Stimulated activated CD4-positive, alpha-beta T cell treated with anti-CD3 and anti-CD28 coated beads, Interleukin-12 subunit alpha, Interleukin-12 subunit beta, amount 100 ng/mL, for 4 hours (primary cell): ENCODE data around the gene PRM1.

Experiments
- DNase-seq: peaks from one replicate; pipeline ENCODE4 v3.0.0-alpha.2; 2020

Gene PRM1

DNA sequence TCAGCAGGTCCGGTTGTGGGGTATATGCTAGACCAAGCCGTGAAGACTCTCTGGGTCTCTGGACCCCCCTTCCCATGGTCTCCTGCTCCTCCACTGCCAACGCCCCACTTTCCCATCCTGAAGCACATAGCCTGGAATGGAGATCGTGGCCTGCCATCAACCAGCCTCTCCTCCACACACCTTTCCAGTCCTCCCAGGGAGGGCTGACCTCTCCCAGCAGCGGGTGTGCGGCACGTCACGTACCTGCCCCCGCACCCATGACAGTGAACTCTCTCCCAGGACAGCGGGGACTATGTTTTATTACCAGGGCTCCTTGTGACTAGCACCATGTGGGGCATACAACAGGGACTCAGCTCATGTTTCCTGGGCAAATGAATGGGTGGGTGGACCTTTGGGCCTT lies 9.5 kb downstream of the PRM1 start:
- DNase-seq, result no peak

DNA sequence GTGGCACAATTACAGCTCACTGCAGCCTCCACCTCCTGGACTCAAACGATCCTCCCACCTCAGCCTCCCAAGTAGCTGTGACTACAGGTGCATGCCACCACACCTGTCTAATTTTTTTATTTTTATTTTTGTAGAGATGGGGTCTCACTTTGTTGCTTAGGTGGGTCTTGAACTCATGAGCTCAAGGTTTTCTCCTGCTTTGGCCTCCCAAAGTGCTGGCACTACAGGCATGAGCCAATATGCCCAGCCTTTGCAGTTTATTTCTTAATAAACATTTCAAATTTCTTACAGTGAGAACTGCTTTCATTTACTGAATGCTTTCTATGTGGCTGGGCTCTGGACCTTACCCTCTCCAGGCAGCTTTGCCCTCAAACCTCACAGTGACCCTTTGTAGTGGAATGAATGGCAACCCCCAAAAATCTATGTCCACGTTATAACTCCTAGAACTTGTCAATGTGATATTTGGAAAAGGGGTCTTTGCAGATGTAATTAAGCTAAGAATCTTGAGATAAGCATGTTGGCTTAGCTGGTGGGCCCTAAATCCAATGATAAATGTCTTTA lies 10.4 kb downstream of the PRM1 start:
- no peak for DNase-seq

DNA sequence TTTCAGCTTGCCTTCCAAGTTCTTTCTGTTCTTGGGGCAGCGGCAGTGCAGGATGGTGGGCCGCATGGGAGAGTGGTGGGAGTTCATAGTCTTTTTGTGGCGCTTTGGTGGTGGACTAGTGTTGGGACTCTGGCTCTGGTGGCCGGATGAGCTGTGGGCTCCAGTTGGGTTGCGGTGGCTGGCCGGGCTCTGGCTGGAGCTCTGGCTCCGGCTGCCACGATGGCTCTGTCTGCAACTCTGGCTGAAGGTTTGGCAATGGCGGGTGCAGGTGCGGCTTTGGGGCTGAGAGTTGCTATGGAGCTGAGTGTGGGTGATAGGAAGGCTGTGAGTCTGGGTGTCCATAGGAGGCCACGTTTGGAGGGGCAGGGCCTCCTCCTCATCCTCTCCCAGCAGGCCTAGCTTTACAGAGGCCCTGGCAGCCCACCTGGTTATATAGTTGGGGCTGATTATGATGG lies 12.2 kb downstream of the PRM1 start, which contains the start of gene TNP2:
Gene TNP2, minus strand, starts transcription at position 405 of the 455 bp plus-strand sequence. Its CDS starts 63 bp downstream, at position 342.
- DNase-seq, result no peak

DNA sequence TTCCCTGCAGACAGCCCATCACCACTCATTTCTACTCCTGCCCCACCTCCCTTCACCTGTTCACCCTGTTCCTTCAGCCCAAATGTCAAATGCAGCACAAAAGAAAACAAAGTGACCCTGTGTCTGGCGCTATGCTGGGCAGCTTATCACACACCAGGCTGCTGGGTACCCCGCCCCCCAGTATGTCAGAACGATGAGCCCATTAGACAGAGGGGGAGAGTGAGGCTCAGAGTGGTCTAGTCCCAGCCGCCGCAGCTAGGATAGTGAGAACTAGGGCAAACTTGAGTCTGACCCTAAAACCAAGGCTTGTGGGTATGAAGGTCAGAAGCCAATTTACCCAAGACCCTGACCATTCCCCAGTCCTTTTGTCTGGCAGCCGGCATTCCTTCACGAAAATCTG lies 16.0 kb downstream of the PRM1 start:
- no peak for DNase-seq

DNA sequence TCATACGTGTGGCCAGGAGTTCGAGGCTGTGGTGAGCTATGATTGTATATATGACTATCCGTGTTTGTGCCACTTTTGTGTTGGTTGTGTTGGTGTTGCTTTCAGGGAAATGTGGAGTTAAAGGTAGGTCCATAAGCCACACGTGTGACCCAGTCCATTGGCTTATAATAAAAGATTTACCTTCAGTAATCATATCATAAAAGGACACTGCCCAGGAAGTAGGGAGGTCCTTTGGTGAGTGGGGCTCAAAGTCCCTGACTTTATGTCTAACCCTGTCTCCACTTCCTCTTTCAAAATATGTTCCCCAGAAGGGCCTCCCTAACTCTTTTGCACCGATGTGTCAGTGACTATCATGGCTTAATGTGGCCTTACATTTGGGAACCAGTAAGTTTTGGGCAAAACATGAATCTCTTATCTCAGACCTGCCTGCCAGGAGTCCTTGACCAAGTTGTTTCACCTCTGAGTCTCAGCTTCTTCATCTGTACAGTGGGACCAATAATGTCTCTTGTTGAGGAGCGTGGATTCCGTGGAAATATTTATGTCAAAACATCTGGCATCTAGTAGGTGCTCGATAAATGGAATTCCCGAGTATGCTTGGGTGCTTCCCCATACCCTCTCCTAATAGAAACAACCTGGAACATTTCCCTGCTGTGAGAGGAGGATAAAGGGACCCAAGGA lies 16.8 kb downstream of the PRM1 start:
- no peak for DNase-seq

DNA sequence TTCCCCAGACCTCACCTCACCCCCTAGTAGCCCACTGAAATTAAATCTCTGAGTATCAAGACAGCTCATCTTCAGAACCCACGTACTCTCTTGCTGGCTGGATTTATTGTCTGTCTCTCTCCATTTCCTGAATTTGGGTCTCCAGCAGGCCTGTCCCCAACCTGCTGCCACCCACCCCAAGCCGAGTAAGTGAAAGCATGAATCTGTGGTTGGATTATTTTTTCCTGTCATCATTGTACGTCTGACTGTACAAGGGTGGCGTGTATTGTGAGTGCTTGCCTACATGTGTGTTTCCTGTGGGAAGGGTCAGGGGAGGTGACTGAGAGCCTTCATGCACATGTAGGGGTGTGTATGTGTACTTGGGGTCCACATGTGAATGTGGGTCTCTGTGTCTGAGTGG lies 17.4 kb downstream of the PRM1 start:
- peak; percentile 54 for DNase-seq

DNA sequence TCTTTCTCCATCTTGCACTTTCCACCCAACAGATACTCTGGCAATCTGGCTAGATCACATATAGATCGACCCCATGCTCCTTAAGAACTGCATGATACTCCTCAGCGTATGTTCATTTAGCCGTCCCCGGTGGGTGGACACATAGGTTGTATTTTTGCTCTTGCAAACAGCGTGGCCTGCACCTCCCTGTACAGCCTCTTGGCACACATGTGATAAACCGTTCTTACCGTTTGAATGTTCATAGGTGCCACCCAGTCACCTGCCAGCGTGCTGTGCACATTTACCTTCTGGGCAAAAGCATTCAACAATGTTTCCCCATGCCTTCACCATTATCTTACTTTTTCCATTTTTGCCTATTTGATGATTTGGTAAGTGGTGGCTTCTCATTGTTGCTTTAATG lies 18.2 kb downstream of the PRM1 start:
- no peak for DNase-seq

DNA sequence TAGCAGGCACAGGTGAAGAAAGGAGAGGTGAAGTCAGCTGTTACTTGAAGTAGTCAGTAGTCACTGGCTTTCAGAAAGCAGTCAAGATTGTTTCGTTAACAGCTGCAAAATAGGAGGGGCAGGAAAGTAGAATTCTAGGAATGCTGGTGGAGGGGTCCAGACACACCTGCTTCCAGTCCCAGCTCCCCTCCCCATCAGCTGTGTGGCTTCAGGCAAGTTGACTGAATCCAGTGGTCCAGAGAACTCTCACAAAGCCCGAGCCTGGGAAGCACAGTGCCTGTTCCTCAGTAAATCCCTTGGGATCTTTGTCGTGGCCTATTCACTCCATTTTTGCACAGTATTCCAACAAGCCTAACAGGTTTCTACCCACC lies 20.5 kb downstream of the PRM1 start:
- no peak for DNase-seq

DNA sequence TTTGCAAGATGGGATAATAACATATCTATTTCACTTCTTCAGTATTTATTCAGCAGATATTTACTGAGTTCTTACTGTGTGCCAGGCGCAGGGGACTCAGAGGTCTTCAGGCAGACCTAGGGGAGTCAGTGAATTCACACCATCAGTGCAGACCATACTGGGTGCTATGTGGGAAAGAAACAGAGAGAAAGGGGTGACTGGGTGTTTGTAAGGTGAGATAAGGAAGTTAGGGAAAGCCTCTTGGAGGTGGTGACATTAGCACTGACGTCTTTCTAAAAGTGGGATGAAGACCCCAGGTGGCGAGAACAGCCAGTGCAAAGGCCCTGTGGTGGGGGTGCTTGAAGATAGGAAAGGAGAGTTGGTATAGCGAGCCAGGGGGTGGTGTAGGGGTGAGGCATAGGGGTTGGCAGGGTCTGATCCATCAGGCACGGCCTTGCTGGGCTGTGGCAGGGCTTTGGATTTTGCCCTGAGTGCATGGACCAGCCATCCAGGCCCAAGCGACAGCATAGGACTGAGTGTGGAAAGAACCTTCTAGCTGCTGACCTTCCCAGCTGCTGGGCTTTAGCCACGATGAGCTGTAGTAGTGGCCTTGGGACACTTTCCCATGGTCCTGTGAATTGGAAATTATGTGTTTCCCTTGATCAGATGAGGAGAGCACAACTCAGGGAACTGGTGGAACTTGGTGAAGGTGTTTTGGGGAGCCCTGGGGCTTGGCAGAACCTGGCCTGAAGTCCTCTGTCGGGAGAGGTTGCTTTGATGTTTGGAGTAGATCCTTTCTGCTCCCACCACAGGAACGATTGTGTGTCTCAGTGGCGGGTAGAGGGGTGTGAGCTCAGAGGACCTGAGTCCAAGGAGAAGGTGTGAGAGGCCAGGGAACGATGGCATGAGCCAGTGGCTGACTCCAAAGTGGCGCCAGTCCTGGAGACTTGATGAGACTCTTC lies 21.2 kb downstream of the PRM1 start:
- no peak for DNase-seq

DNA sequence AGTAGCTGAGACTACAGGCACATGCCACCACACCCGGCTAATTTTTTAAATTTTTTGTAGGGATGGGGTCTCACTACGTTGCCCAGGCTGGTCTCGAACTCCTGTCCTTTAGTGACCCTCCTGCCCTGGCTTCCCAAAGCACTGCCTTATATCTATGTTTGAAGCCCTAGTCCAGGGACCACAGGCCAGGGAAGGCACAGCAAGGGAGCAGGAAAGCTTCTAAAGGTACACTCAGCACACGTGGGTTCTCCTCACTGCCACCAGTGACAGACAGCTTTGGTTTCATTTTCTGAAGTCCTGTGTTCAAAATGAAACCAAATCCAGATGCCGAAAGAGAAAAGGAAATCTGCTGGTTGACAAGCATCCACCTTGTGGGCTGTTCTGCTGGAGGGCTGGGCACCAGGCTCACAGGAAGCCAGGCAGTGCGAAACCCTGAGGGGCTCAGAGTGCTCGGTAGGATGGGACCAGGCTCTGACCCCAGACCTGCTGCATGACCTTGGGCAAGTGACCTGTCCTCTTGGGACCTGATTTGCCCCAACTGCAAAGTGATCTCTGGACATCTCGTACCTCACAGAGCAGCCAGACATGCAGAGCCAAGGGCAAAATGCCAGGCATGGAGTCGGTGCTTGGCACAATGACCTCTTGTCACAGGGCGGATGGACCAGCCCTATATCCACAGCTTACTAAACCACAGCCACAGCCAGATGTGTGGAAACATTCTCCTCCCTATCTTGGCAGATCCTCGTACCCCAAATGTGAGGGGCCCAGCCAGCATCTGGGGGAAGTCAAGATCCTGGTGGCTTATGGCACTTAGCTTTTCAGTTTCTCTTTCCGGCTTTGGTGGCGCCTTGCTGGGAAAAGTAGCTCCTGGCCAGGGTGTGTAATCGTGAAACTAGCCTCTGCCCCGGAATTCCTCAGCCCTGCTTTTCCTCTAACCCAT lies 22.3 kb downstream of the PRM1 start:
- DNase-seq, result no peak

DNA sequence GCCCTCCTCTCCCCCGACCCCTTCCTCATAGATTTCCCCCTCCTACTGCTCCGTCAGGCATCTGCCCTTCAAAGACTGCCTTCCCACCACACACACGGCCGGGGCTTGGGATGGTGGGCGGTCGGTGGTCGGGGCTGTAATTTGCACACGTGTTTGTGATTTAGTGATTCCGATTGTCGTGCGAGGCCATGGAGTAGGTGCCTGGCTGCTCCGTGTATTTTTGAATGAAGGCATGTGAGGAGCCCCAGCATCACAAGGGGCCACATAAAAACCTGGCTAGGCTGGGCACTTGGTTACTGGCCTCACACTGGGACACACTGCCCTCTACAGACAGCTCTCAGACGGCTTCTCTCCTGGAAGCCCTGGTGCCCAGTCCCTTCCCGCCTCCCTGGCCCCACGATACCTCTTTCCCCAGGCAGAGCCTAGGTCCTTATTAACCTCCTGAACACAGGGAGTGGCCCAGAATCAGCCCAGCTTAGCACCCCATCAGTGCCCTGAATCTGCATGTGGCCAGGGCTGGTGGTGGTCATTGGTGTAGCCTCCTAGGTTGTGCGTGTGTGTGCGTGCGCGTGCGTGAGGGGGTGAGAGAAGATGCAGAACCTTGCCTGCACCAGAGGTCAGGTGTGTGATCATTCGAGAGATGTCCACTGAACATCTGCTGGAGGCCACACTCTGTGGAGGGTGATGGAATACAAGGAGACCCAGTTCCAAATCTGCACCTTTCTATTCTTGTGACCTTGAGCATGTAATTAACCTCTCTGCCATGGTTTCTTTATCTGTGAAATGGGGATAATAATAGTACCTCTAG lies 23.8 kb downstream of the PRM1 start:
- peak; percentile 48 for DNase-seq

DNA sequence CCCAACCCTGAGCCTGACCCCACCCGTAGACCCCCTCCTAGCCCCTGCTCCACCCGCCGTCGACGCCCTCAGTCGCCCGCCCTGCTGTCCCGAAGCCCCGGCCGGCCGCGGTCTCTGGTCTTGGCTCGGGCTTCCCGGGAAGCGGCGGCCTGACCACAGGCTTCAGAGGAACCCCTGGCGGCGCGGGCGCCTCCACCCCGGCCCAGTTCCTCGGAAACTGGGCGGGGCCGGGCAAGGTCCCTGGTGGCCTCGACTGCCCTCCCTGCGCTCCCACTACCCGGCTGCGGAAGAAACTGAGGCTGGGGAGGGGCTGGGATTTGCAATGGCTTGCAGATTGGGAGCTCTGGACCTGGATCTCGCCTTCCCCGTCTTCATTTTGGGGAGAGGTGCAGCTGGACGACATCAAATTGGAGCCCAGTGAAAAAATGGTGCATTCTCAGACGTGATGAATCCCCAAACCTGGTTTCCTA lies 24.4 kb downstream of the PRM1 start:
- DNase-seq, result peak; percentile 40

DNA sequence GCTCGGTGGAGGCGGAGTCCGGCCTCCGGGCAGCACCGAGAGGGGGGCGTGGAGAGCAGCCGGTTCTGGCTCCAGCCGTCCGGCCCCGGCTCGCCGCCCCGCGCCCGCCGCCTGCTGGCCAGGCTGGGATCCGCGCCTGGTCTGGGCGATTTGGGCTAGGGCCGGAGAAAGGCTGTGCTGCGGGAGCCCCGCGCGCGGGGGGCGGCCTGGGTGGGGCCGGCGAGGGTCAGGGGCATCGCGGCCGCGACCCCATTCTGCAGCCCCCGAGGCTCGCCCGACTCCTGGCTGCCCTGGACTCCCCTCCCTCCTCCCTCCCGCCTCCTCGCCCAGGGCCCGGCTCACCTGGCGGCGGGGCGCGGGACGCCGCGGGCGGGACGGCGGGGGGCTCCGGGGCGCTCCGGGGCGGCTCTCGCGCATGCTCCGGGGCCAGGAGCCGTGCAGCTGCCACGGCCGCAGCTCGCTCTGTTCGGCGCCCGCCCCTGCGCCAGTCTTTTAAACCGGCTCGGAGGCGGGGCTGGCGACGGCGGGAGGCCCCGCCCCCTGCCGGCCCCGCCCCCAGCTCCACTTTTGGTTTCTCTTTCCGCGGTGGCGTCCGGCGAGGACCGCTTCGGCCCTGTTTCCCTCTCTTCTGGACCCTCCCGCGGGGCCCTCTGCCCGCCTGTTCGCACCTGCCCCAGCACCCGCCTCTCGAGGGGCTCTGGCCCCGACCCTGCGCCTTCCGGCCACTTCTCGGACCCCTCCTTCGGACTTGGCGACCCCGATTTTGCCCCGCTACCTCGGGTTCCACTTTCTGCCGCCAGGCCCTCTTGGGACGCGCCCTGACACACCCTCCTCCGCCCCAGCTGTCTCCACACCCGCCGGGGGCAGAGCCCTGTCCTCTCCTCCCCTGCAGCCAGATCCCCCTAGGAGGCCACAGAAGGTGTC lies 25.1 kb downstream of the PRM1 start, which contains the start of gene SOCS1:
Gene SOCS1, minus strand, starts transcription at position 468 of the 924 bp plus-strand sequence. CDS start 726 bp downstream, outside the sequence.
- peak; percentile 93 for DNase-seq

DNA sequence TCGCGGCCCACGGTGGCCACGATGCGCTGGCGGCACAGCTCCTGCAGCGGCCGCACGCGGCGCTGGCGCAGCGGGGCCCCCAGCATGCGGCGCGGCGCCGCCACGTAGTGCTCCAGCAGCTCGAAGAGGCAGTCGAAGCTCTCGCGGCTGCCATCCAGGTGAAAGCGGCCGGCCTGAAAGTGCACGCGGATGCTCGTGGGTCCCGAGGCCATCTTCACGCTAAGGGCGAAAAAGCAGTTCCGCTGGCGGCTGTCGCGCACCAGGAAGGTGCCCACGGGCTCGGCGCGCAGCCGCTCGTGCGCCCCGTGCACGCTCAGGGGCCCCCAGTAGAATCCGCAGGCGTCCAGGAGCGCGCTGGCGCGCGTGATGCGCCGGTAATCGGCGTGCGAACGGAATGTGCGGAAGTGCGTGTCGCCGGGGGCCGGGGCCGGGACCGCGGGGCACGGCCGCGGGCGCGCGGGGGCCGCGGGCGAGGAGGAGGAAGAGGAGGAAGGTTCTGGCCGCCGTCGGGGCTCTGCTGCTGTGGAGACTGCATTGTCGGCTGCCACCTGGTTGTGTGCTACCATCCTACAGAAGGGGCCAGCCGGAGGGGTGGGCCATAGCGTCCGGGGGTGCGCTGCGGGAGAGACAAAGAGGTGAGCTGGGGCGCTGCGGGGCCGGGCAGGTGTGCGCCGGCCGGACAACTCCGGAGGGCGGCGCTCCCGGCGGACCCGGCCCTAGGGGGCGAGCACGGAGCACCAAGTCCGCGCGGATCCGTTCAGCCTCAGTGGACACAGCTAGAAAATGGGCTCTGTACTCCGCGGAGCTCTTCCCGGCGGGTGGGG lies 26.0 kb downstream of the PRM1 start:
- DNase-seq, result peak; percentile 58

DNA sequence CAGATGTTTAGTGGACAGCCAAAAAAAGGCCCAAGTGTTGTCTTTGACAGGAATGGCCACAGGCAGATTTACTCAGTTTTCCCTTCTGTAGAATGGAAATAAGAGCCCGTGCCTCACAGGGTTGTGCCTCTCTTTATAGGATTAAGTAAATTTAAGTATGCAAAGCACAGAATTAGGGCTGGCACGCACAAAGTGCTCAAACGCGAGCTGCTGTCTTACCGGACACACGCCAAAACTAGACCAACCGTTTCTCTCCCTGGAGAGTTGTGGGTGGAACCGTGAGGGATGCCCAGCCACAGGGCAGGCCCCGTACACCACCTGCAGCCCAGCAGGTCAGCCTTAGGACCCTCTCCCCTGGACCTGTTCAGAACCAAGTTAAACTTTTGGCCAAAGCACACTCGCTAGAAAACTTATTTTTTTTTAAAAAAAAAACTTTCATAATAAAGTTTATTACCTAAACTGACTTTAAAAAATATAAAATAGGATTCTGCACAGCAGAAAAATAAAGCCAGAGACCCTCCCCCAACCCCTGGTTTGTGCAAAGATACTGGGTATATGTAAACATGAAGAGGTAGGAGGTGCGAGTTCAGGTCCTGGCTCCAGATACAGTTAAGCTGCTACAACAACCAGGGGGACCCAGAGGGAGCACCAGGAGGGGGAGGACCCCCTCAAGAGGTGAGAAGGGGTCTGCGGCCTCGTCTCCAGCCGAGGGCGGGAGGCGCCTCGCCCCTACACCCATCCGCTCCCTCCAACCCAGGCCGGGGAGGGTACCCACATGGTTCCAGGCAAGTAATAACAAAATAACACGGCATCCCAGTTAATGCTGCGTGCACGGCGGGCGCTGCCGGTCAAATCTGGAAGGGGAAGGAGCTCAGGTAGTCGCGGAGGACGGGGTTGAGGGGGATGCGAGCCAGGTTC lies 26.9 kb downstream of the PRM1 start:
- no peak for DNase-seq

DNA sequence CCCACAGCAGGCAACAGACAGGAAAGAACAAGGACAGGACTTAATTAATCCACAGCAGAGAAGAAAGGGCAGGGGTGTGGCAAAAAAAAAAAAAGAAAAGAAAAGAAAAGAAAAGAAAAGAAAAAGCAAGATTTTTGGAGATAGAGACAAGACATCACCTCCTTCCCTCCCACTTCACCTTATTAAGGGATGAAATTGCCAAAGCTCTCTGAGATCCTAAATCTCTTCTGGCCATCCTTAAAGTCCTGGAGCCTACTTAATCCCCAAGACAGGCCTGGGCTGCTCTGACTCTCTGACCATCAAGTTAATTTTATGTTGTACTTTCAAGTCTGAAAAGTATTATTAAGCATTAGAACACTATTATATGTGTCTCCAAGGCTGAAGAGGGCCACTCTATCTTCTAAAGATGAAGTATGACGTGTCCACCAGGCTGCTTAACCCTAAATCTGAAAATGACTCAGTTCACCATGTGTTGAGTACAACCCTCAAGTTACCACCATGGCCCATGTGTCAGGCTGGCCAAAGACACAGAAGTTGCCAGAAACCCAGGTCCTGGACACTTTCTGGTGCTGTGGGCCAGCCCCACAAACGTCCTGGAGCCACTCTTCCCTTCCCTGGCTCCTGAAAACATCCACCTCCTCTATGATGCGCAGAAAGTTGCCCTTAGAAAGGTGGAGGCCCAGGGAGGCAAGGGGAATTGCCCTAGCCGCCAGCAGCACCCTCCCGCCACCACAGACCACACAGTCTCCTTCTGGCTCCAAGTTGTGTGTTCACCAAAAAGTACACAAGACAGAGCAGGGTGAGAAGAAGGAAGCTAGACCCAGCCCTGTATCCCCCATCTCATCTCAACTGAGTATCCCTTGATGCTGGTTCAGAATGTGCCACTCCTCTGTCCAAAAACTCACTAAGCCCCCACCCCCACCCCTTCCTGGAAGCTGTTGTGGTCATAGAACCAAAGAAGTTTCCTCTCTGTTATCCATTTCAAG lies 27.8 kb downstream of the PRM1 start:
- DNase-seq, result peak; percentile 41

DNA sequence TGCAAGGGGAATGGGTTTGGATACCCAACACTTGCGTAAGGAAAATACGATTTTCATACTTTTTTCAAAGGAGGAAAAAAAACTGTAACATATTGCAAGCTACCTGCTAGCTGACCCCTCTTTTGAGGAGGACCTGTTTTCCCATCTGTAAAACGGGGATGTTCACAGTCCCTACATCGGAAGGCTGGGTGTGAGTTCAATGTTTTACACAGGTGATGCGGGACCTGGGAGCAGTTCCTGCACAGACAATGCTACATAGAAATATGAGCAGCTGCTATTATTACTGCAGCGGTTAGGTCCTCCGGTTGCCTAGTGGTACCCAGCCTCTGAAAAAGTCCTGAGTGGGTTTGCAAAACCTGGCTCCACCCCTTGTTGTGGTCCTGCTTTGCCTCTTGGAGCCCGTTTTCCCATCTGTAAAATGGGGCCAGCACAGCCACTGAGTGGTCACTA lies 28.6 kb downstream of the PRM1 start:
- no peak for DNase-seq
